T-helper 1 cell treated with Interleukin-12 subunit alpha and Interleukin-12 subunit beta and Interleukin-4 antibody, amounts not matched to agents 30 μg/mL and 1 μg/mL, for 36 hours (primary cell): Measurements from ENCODE around the gene CELF5.
"Not testable (repeated sequence)": the region's sequence is repeated elsewhere in the genome, so short reads cannot be mapped to it uniquely, and the experiment has no call there.

Experiments
- H3K27ac Mint-ChIP-seq: one replicate; pipeline ENCODE4 v1.8.0; 2021; ENCODE audit warnings: mild to moderate bottlenecking, mixed read lengths
- H3K27me3 Mint-ChIP-seq: one replicate; pipeline ENCODE4 v1.8.0; 2021; ENCODE audit warnings: low read depth, mixed read lengths
- H3K36me3 Mint-ChIP-seq: one replicate; pipeline ENCODE4 v1.8.0; 2021; ENCODE audit warnings: low read depth, mixed read lengths
- H3K4me1 Mint-ChIP-seq: one replicate; pipeline ENCODE4 v1.8.0; 2021; ENCODE audit warnings: low read depth, mixed read lengths
- H3K4me3 Mint-ChIP-seq: one replicate; pipeline ENCODE4 v1.8.0; 2021; ENCODE audit warnings: mild to moderate bottlenecking, moderate library complexity, mixed read lengths
- H3K9me3 Mint-ChIP-seq: one replicate; pipeline ENCODE4 v1.8.0; 2021; ENCODE audit warnings: mixed read lengths

Gene CELF5

DNA sequence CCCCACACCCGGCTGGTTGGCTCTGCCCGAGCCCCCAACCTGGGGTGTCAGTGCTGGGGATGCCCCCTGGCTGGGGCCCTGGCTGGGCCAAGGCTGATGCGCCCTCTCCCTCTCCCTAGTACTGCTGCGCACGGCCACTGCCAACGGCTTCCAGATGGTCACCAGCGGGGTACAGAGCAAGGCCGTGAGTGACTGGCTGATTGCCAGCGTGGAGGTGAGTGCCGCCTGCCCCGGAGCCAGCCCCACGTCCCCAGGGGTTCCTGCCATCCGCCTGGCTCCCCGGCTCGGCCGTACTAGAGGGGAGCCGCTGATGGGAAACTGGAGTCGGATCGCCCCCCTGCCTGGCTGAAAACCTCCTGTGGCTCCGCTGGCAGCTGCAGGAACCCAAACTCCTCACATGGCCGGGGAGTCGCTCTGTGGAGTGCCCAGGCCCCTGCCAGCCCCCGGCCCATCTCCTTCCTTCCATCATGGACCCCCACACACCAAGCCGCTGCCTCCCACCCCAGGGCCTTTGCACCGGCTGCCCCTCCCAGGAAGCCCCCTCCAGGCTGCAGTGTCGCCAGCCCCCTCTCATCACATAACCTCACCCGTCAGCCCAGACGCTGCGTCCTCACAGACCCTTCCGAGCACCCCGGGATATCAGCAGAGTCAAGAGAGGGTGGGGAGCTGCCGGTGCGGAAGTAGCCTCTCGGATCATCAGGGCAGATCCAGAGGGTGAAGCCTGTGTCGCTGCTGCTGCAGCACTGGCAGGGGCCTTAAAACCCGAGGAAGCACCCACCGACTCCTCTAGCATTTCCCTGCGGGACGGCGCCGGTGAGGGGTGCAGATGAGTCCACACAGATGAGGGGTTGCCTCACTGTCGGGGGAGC lies 28.2 kb upstream of the CELF5 start:
- Mint-ChIP-seq H3K27ac (no peak overlapping the region), H3K27me3 (no peaks in the 10 kb centered on the region), H3K9me3 (no peaks in the 10 kb centered on the region), H3K4me3 (no peak overlapping the region), H3K4me1 (no peaks in the 10 kb centered on the region), H3K36me3 (peaks cover 12% of the 10 kb centered on the region)

DNA sequence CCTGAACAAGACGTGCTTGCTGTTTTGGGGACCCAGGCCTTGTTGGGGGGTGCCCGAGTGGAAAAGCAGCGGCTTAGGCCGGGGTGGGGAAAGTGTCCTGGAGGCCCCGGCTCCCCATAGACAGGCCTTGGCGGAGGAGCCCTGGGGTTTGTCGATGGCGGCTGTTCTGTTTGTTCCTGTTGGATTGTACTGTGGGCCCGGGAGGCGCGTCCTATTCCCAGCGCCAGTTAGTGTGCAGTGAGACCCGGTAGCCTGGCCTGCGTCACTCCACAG lies 27.6 kb upstream of the CELF5 start:
- no peaks in the 10 kb centered on the region for H3K9me3 Mint-ChIP-seq
- no peak overlapping the region for H3K4me3 Mint-ChIP-seq
- no peaks in the 10 kb centered on the region for H3K27me3 Mint-ChIP-seq
- H3K27ac Mint-ChIP-seq = no peak overlapping the region
- peaks cover 12% of the 10 kb centered on the region for H3K36me3 Mint-ChIP-seq
- H3K4me1 Mint-ChIP-seq = no peaks in the 10 kb centered on the region

DNA sequence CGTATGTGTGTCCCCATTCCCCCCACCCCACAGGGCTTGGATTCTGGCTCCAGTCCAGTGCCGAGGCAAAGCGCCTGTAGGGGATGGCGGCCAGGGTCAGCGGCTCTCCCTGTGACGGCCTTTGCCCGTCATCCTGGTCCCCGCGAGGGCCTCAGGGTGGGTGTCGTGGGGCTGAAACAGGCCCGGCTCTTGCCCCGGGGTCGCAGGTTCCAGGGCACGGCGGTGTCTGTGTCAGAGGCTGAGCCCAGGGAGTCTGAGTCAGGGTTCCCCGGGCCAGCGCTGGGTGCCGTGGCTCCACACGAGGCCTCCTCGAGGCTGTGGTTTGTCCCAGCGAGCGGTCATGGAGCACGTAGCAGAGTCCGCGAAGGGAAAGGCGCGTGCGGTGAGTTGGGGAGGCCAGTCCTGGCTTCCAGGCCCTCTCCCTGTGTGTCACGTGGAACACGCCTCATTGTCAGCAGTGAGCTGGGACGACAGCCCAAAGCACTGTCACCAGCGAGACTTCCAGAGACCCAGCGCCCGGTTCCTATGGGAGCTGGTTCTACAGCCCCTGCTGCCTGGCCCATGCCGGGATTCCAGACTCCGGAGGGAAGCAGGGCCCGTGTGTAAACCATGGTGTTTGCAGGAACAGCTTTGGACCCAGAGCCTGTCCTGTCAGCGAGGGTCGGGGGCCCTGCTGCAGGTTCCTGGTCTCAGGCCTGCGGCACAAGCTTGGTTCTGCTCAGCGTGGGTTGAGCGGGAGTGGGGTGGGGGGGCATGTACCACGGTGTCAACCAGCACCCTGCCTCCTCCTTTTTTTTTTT lies 25.4 kb upstream of the CELF5 start:
- H3K27me3 Mint-ChIP-seq = no peaks in the 10 kb centered on the region

DNA sequence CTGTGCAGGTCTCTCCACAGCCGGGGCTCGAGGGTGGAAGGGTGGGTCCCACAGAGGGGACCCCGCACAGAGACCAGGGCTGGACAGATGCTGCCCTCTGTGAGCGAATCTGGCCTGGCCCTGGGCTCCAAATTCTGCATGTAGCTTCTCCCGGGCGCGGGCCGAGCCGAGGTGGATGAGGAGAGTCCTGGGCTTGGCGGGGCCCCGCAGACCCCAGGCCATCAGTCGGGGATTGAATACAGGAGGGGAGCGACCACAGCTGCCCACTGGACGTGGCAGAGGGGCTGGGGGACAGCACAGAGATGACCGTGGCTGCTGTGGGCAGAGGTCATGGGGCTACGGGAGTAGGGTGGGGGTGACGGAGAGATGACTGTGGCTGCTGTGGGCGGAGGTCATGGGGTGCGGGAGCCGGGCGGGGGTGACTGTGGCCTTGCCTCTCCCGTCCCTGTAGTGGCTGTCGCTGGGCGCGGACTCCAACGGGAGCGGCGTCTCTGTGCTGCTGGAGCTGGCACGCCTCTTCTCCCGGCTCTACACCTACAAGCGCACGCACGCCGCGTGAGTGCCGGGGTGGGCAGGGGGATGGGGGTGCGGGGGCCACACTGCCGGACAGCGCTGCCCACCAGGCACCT lies 23.3 kb upstream of the CELF5 start:
- Mint-ChIP-seq H3K4me1 (no peaks in the 10 kb centered on the region), H3K27me3 (no peaks in the 10 kb centered on the region), H3K9me3 (no peaks in the 10 kb centered on the region), H3K36me3 (no peaks in the 10 kb centered on the region), H3K27ac (no peak overlapping the region), H3K4me3 (no peak overlapping the region)

More for the DNA sequence above, 25.4 kb upstream of the CELF5 start:
- H3K36me3 Mint-ChIP-seq = peaks cover 4% of the 10 kb centered on the region
- no peaks in the 10 kb centered on the region for H3K4me1 Mint-ChIP-seq
- no peaks in the 10 kb centered on the region for H3K9me3 Mint-ChIP-seq
- H3K27ac Mint-ChIP-seq = no peak overlapping the region
- H3K4me3 Mint-ChIP-seq = no peak overlapping the region

DNA sequence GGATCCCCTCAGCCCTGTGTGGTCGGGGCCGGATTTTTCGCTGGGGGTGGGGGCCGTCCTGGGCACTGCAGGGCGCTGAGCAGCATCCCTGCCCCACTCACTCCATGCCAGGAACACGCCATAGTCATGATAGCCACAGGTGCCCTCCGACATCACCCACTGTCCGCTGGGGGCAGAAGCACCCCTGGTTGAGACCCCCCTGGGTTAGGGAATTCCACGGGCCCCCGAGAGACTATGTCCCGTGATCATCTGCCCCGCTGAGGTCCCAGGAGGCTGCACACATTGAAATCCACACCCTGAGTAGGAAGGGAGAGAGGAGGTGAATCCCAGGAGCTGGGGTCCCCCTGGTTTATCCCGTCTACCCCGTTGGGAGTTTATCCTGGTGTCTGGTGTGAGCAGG lies 22.6 kb upstream of the CELF5 start:
- no peak overlapping the region for H3K4me3 Mint-ChIP-seq
- no peak overlapping the region for H3K27ac Mint-ChIP-seq
- H3K9me3 Mint-ChIP-seq = no peaks in the 10 kb centered on the region
- no peaks in the 10 kb centered on the region for H3K4me1 Mint-ChIP-seq
- no peaks in the 10 kb centered on the region for H3K27me3 Mint-ChIP-seq
- no peaks in the 10 kb centered on the region for H3K36me3 Mint-ChIP-seq

DNA sequence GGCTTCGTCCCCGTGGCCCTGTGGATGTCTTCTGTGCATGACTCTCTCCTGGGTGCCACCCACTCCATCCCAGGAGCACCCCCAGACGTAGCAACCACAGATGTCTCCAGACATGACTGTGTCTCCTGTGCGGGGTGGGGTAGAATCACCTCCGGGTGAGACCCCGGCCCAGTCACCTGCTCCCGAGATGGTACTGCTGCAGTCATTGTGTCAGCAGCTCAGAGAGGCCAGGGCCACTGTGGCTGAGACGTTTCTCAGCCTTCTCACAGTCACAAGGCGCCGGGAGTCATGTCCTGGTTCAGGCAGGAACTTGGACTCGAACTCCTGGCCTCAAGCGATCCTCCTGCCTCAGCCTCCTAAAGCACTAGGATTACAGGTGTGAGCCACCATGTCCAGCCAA lies 22.1 kb upstream of the CELF5 start:
- H3K36me3 Mint-ChIP-seq = no peaks in the 10 kb centered on the region
- no peaks in the 10 kb centered on the region for H3K4me1 Mint-ChIP-seq
- H3K9me3 Mint-ChIP-seq = no peaks in the 10 kb centered on the region
- no peak overlapping the region for H3K27ac Mint-ChIP-seq
- no peak overlapping the region for H3K4me3 Mint-ChIP-seq
- H3K27me3 Mint-ChIP-seq = no peaks in the 10 kb centered on the region

DNA sequence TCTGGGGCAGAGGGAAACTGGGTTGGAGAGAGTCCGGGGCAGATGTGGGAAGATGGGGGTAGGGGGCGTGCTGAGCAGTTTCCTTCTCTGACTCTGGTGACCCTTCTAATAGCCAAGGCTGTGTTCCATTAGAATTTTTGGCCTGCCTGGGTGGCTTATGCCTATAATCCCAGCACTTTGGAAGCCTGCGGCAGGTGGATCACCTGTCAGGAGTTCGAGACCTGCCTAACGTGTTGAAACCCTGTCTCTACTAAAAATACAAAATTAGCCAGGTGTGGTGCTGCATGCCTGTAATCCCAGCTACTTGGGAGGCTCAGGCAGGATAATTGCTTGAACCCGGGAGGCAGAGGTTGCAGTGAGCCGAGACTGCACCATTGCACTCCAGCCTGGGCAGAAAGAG lies 21.6 kb upstream of the CELF5 start:
- H3K9me3 Mint-ChIP-seq, H3K27ac Mint-ChIP-seq, H3K27me3 Mint-ChIP-seq, H3K4me3 Mint-ChIP-seq, H3K4me1 Mint-ChIP-seq, H3K36me3 Mint-ChIP-seq: not testable (repeated sequence)

DNA sequence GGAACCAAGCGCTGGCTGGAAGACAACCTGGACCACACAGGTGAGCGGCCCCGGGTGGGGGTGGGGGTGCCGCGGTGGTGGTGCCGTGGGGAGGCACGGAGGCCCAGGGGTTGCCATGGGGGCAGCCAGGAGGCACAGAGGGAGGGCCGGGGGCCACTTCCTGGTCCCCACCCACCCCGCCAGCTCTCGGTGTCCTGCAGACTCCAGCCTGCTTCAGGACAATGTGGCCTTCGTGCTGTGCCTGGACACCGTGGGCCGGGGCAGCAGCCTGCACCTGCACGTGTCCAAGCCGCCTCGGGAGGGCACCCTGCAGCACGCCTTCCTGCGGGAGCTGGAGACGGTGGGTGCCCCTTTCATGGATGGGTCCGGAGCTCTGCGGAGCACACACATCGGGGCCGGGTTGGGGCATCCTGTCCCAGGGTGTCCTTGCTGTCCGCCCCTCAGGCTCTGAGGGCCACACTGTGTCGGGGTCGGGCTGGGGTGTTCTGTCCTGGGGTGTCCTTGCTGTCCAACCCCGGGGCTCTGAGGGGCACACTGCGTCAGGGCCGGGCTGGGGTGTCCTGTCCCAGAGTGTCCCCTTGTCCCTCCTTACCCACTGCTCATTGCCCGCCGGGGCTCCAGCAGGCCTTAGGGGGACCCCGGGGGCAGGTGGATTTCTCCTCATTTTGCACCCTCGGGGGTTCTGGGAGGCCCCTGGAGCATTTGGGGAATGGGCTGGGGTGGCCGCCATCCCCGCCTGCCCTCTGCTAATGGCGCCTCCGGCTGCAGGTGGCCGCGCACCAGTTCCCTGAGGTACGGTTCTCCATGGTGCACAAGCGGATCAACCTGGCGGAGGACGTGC lies 20.4 kb upstream of the CELF5 start:
- Mint-ChIP-seq H3K9me3 (no peaks in the 10 kb centered on the region), H3K36me3 (peaks cover 2% of the 10 kb centered on the region), H3K4me3 (no peak overlapping the region), H3K4me1 (no peaks in the 10 kb centered on the region), H3K27me3 (no peaks in the 10 kb centered on the region), H3K27ac (no peak overlapping the region)

DNA sequence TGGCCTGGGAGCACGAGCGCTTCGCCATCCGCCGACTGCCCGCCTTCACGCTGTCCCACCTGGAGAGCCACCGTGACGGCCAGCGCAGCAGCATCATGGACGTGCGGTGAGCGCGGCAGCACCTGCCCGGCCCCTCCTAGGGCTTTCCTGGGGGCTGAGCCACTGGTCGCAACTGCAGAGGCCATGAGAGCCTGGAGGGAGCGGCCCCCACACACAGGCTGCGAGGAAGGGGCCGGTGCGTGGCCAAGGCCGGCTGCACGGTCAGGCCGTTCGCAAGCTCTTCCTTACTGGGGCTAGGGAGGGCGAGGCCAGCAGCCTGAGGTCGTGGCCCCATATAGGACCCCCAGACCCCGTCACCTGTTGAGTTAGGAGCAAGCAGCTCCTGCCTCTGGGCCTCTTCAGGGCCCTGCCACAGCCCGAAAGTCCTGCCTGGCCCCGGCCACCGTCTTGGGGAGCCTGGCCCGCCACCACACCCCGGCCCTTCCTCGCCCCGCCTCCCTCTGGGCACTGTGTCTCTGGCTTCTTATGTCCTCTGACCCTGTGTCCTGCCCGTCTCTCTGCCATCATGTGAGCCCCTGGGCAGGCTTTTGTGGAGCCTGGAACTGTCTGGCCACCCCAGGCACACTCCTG lies 19.7 kb upstream of the CELF5 start:
- Mint-ChIP-seq H3K36me3 (peaks cover 7% of the 10 kb centered on the region), H3K27me3 (no peaks in the 10 kb centered on the region), H3K27ac (no peak overlapping the region), H3K9me3 (no peaks in the 10 kb centered on the region), H3K4me1 (no peaks in the 10 kb centered on the region), H3K4me3 (no peak overlapping the region)

DNA sequence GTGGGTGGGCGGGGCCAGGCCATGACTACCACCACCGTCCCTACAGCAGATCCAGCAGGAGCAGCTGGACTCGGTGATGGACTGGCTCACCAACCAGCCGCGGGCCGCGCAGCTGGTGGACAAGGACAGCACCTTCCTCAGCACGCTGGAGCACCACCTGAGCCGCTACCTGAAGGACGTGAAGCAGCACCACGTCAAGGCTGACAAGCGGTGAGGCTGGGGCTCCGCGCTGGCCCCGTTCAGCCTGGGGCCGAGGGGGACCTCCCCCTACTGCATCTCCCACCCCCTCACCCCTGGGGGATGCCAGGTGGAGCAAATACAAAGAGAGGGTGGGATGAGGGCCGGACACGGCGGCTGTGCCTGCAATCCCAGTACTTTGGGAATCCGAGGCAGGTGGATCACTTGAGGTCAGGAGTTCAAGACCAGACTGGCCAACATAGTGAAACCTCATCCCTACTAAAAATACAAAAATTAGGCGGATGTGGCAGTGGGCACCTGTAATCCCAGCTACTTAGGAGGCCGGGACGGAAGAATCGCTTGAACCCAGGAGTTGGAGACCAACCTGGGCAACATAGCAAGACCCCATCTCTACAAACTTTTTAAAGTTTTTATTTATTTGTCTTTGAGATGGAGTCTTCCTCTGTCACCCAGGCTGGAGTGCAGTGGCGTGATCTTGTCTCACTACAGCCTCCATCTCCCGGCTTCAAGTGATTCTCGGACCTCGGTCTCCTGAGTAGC lies 18.1 kb upstream of the CELF5 start:
- Mint-ChIP-seq H3K4me3 (no peak overlapping the region), H3K27ac (no peak overlapping the region), H3K4me1 (no peaks in the 10 kb centered on the region), H3K36me3 (peaks cover 7% of the 10 kb centered on the region), H3K9me3 (no peaks in the 10 kb centered on the region), H3K27me3 (no peaks in the 10 kb centered on the region)

DNA sequence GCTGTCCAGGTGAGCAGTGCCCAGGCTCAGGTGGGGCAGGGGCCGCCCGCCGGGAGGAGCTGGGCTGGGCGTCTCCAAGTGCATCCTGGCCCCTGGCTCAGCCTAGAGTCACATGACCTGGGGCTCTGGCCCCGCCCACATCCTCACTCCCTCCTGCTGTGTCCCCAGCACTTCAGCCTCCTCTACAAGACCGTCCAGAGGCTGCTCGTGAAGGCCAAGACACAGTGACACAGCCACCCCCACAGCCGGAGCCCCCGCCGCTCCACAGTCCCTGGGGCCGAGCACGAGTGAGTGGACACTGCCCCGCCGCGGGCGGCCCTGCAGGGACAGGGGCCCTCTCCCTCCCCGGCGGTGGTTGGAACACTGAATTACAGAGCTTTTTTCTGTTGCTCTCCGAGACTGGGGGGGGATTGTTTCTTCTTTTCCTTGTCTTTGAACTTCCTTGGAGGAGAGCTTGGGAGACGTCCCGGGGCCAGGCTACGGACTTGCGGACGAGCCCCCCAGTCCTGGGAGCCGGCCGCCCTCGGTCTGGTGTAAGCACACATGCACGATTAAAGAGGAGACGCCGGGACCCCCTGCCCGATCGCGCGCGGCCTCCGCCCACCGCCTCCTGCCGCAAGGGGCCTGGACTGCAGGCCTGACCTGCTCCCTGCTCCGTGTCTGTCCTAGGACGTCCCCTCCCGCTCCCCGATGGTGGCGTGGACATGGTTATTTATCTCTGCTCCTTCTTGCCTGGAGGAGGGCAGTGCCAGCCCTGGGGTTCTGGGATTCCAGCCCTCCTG lies 16.8 kb upstream of the CELF5 start:
- no peaks in the 10 kb centered on the region for H3K9me3 Mint-ChIP-seq
- no peak overlapping the region for H3K27ac Mint-ChIP-seq
- H3K4me3 Mint-ChIP-seq = no peak overlapping the region
- no peaks in the 10 kb centered on the region for H3K4me1 Mint-ChIP-seq
- peaks cover 7% of the 10 kb centered on the region for H3K36me3 Mint-ChIP-seq
- no peaks in the 10 kb centered on the region for H3K27me3 Mint-ChIP-seq

DNA sequence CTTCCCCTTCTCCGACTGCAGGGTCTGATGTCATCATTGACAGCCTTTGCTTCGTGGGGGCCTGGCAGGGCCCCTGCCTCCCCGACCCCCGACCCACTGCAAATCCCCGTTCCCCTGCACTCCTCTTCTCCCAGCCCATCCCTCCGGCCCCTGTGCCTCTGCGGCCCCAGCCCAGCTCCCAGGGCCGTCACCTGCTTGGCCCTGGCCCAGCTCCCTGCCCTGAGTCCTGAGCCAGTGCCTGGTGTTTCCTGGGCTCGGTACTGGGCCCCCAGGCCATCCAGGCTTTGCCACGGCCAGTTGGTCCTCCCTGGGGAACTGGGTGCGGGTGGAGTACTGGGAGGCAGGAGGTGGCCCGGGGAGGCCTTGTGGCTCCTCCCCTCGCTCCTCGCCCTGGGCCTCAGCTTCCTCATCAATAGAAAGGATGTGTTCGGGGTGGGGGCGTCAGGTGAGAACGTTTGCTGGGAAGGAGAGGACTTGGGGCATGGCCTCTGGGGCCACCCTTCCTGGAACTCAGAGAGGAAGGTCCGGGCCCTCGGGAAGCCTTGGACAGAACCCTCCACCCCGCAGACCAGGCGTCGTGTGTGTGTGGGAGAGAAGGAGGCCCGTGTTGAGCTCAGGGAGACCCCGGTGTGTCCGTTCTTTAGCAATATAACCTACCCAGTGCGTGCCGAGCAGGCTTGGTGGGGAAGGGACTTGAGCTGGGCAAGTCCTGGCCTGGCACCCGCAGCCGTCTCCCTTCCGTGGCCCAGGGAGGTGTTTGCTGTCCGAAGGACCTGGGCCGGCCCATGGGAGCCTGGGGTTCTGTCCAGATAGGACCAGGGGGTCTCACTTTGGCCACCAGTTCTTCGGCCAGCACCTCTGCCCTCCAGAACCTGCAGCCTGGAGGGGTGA lies 15.9 kb upstream of the CELF5 start:
- Mint-ChIP-seq H3K4me3 (no peak overlapping the region), H3K4me1 (no peaks in the 10 kb centered on the region), H3K9me3 (no peaks in the 10 kb centered on the region), H3K36me3 (peaks cover 7% of the 10 kb centered on the region), H3K27me3 (no peaks in the 10 kb centered on the region), H3K27ac (no peak overlapping the region)
